H9 (cell line): ENCODE measurements around the gene DCXR. TPM values are rescaled to one million over a fixed set of nuclear protein-coding genes. Genes with fewer than 3 reads are reported as not detected.

Experiments used
- DNase-seq: peaks from one replicate; pipeline ENCODE4 v3.0.0-alpha.2; 2017
- H2AFZ ChIP-seq: one replicate; pipeline ENCODE4 v1.6.1; 2013; ENCODE audit warnings: mild to moderate bottlenecking, low read length, control low read depth, moderate library complexity
- H2AK5ac ChIP-seq: 2 replicates; pipeline ENCODE4 v1.6.1; 2013; ENCODE audit warnings: low read length, control low read depth, mixed read lengths; ENCODE audit not compliant: insufficient read length
- H2BK120ac ChIP-seq: one replicate; pipeline ENCODE4 v1.6.1; 2013; ENCODE audit warnings: low read depth, mild to moderate bottlenecking, low read length, control low read depth, inconsistent platforms; ENCODE audit not compliant: poor library complexity, severe bottlenecking
- H2BK12ac ChIP-seq: 2 replicates; pipeline ENCODE4 v1.6.1; 2013; ENCODE audit warnings: low read length, control low read depth, mixed read lengths, low read depth; ENCODE audit not compliant: insufficient read length
- H2BK15ac ChIP-seq: 2 replicates; pipeline ENCODE4 v1.6.1; 2013; ENCODE audit warnings: low read depth, low read length, control low read depth
- H2BK20ac ChIP-seq: one replicate; pipeline ENCODE4 v1.6.1; 2013; ENCODE audit warnings: low read depth, mild to moderate bottlenecking, low read length, control low read depth, inconsistent platforms; ENCODE audit not compliant: poor library complexity, severe bottlenecking
- H2BK5ac ChIP-seq: 2 replicates; pipeline ENCODE4 v1.6.1; 2013; ENCODE audit warnings: low read length, control low read depth, mixed read lengths; ENCODE audit not compliant: insufficient read length
- H3K14ac ChIP-seq: 2 replicates; pipeline ENCODE4 v1.6.1; 2013; ENCODE audit warnings: low read length, control low read depth; ENCODE audit not compliant: insufficient read depth
- H3K18ac ChIP-seq: 2 replicates; pipeline ENCODE4 v1.6.1; 2013; ENCODE audit warnings: low read depth, mild to moderate bottlenecking, mixed read lengths, low read length, control low read depth; ENCODE audit not compliant: insufficient read length
- H3K23ac ChIP-seq: 2 replicates; pipeline ENCODE4 v1.6.1; 2013; ENCODE audit warnings: low read length, control low read depth, mixed read lengths, low read depth; ENCODE audit not compliant: insufficient read length
- H3K23me2 ChIP-seq: 2 replicates; pipeline ENCODE4 v1.6.1; 2013; ENCODE audit warnings: low read depth, mild to moderate bottlenecking, mixed read lengths, low read length, control low read depth; ENCODE audit not compliant: insufficient read length, poor library complexity, severe bottlenecking
- H3K27ac ChIP-seq: 2 replicates; pipeline ENCODE4 v1.5.1; 2013; ENCODE audit warnings: low read length, control low read depth, mixed read lengths, low read depth; ENCODE audit not compliant: insufficient read length
- H3K27me3 ChIP-seq: 2 replicates; pipeline ENCODE4 v1.6.1; 2013; ENCODE audit warnings: low read length, control low read depth, inconsistent platforms; ENCODE audit not compliant: insufficient read depth
- H3K4ac ChIP-seq: 2 replicates; pipeline ENCODE4 v1.6.1; 2013; ENCODE audit warnings: low read depth, mild to moderate bottlenecking, control low read depth, inconsistent platforms, low read length, moderate library complexity
- H3K4me1 ChIP-seq: 2 replicates; pipeline ENCODE4 v1.6.1; 2013; ENCODE audit warnings: low read length, control low read depth, inconsistent platforms; ENCODE audit not compliant: insufficient read depth
- H3K4me2 ChIP-seq: 2 replicates; pipeline ENCODE4 v1.6.1; 2013; ENCODE audit warnings: low read length, control low read depth, mixed read lengths; ENCODE audit not compliant: insufficient read length, insufficient read depth
- H3K56ac ChIP-seq: 2 replicates; pipeline ENCODE4 v1.6.1; 2013; ENCODE audit warnings: low read depth, mild to moderate bottlenecking, mixed read lengths, low read length, control low read depth; ENCODE audit not compliant: insufficient read length
- H3K79me1 ChIP-seq: 2 replicates; pipeline ENCODE4 v1.6.1; 2013; ENCODE audit warnings: low read depth, mild to moderate bottlenecking, moderate library complexity, low read length, control low read depth, inconsistent platforms; ENCODE audit not compliant: insufficient read depth, poor library complexity, severe bottlenecking
- H3K79me2 ChIP-seq: 2 replicates; pipeline ENCODE4 v1.6.1; 2013; ENCODE audit warnings: low read length, control low read depth, inconsistent platforms; ENCODE audit not compliant: insufficient read depth
- H3K9ac ChIP-seq: 2 replicates; pipeline ENCODE4 v1.6.1; 2013; ENCODE audit warnings: low read length, control low read depth, mixed read lengths; ENCODE audit not compliant: insufficient read length; ENCODE audit errors: extremely low read depth
- H3K9me3 ChIP-seq: one replicate; pipeline ENCODE4 v1.6.1; 2013; ENCODE audit warnings: low read depth, low read length, inconsistent platforms; ENCODE audit not compliant: control insufficient read depth
- H3T11ph ChIP-seq: one replicate; pipeline ENCODE4 v1.6.1; 2013; ENCODE audit warnings: mild to moderate bottlenecking, low read length, control low read depth, inconsistent platforms
- H4K20me1 ChIP-seq: one replicate; pipeline ENCODE4 v1.6.1; 2013; ENCODE audit not compliant: control insufficient read depth, insufficient read length, insufficient read depth
- H4K5ac ChIP-seq: 2 replicates; pipeline ENCODE4 v1.6.1; 2013; ENCODE audit warnings: low read depth, mild to moderate bottlenecking, mixed read lengths, low read length, control low read depth; ENCODE audit not compliant: insufficient read length
- H4K8ac ChIP-seq: replicated peaks from 2 replicates; pipeline ENCODE4 v1.6.1; 2013; ENCODE audit warnings: low read length, control low read depth, mixed read lengths, low read depth; ENCODE audit not compliant: insufficient read length
- H4K91ac ChIP-seq: 2 replicates; pipeline ENCODE4 v1.6.1; 2013; ENCODE audit warnings: low read depth, mild to moderate bottlenecking, moderate library complexity, mixed read lengths, low read length, control low read depth; ENCODE audit not compliant: insufficient read length
- H3K27ac Mint-ChIP-seq, 3 experiments: 2 replicates in 2 of 3; 3 replicates in 1 of 3; pipeline ENCODE4 v1.8.0; 2020 to 2021; ENCODE audit warnings: mixed read lengths in 3 of 3, mild to moderate bottlenecking in 1 of 3, moderate library complexity in 1 of 3
- H3K27me3 Mint-ChIP-seq: 2 replicates; pipeline ENCODE4 v1.8.0; 2021; ENCODE audit warnings: low read depth, mild to moderate bottlenecking, moderate library complexity, mixed read lengths
- H3K36me3 Mint-ChIP-seq, 3 experiments: 2 replicates in 2 of 3; 3 replicates in 1 of 3; pipeline ENCODE4 v1.8.0; 2020 to 2021; ENCODE audit warnings: low read depth in 3 of 3, mixed read lengths in 3 of 3; ENCODE audit not compliant: insufficient read depth in 1 of 3
- H3K4me1 Mint-ChIP-seq, 2 experiments: 2 replicates each; pipeline ENCODE4 v1.8.0; 2020; ENCODE audit warnings: mixed read lengths in 2 of 2
- H3K4me3 Mint-ChIP-seq, 2 experiments: 2 replicates in 1 of 2; 3 replicates in 1 of 2; pipeline ENCODE4 v1.8.0; 2020 to 2021; ENCODE audit warnings: mild to moderate bottlenecking in 2 of 2, mixed read lengths in 2 of 2, moderate library complexity in 1 of 2
- H3K9me3 Mint-ChIP-seq, 2 experiments: 2 replicates in 1 of 2; 3 replicates in 1 of 2; pipeline ENCODE4 v1.8.0; 2020; ENCODE audit warnings: mild to moderate bottlenecking in 2 of 2, mixed read lengths in 2 of 2, moderate library complexity in 1 of 2
- WGBS: extraction: QIAGEN DNeasy Blood & Tissue Kit; methylation state at CpG from one replicate; pipeline ENCODE4 v1.1.7; 2013; ENCODE audit warnings: missing lambda C conversion rate, low lambda C conversion rate, mixed read lengths; ENCODE audit not compliant: insufficient read length; ENCODE audit errors: extremely low coverage; 5-methylcytosine and 5-hydroxymethylcytosine counted together
- total RNA-seq: library from RNA; stranded (reverse); gene quantifications from 2 replicates; pipeline ENCODE4 v1.2.1, GENCODE V29; 2021
- TF ChIP-seq, protein P1 (sequence below): fragments of 200-600 bp; sonication (generic); conservative IDR thresholded peaks from 3 replicates; pipeline ENCODE4 v1.8.0; 2021; ENCODE audit warnings: antibody characterized with exemption, mild to moderate bottlenecking

DCXR gene
- total RNA-seq, 1 experiment from 2014 or later: 93.6 TPM

DNA sequence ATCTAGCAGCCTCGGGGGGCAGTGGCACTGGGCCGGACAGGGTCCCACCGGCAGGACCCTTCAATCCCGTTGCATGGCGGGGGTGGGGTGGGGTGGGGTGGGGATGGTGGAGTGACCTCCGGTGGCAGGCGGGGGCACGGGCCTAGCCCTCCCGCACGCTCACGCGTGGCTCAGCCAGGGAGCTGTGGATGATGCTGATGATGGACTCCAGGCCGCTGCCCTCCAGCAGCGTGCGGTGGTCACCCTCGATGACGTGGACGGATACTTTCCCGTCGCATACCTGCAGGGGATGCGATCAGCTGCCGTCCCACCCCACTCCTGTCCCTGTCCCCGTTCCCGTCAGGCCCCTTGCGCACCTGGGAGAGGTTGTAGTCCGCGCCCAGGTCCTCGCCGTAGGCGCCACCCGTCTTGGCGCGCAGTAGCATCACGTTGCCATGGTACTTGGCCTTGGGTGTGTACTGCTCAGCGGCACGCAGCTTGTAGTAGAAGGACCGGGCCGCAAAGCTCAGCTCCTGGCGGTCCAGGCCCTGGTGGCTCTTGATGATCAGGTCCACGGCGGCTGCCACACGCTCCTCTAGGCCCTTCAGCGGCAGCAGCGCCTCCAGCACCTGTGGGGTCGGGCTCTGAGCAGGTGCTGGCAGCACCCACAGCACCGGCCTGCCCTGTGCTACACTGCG, 41.6 kb upstream of the DCXR start:
- Mint-ChIP-seq H3K4me1 (no peaks in the 10 kb centered on the region; a peak in 2 of 4 replicates), H3K27ac (no peak overlapping the region)

More for the DNA sequence above, 41.6 kb upstream of the DCXR start:
- Histone ChIP-seq H3K27ac (no peak overlapping the region), H2AFZ (no peak overlapping the region), H3K14ac (no peak overlapping the region), H2BK20ac (no peak overlapping the region), H3K9me3 (no peaks in the 10 kb centered on the region), H3T11ph (no peak overlapping the region), H4K91ac (no peak overlapping the region), H3K79me1 (no peaks in the 10 kb centered on the region), H4K5ac (no peak overlapping the region), H2AK5ac (no peak overlapping the region), H3K23me2 (no peaks in the 10 kb centered on the region), H3K4me2 (no peak overlapping the region), H3K56ac (no peak overlapping the region), H3K4me1 (no peaks in the 10 kb centered on the region), H2BK15ac (no peak overlapping the region), H4K8ac (no peak overlapping the region), H3K18ac (no peak overlapping the region), H3K27me3 (no peaks in the 10 kb centered on the region), H2BK120ac (no peak overlapping the region), H3K9ac (no peak overlapping the region), H4K20me1 (no peaks in the 10 kb centered on the region), H3K23ac (no peak overlapping the region), H2BK5ac (no peak overlapping the region), H2BK12ac (no peak overlapping the region), H3K79me2 (no peaks in the 10 kb centered on the region), H3K4ac (no peak overlapping the region)
- Mint-ChIP-seq H3K9me3 (no peaks in the 10 kb centered on the region), H3K27me3 (peaks cover 13% of the 10 kb centered on the region), H3K36me3 (peaks cover 20 to 48% (median 46%) of the 10 kb centered on the region in 3 experiments; a peak in 6 of 7 replicates), H3K4me3 (no peak overlapping the region)
- no CpG with 5 or more reads among the region's 47 CpGs for WGBS
- no peak for DNase-seq
- TF ChIP-seq, protein P1, sequence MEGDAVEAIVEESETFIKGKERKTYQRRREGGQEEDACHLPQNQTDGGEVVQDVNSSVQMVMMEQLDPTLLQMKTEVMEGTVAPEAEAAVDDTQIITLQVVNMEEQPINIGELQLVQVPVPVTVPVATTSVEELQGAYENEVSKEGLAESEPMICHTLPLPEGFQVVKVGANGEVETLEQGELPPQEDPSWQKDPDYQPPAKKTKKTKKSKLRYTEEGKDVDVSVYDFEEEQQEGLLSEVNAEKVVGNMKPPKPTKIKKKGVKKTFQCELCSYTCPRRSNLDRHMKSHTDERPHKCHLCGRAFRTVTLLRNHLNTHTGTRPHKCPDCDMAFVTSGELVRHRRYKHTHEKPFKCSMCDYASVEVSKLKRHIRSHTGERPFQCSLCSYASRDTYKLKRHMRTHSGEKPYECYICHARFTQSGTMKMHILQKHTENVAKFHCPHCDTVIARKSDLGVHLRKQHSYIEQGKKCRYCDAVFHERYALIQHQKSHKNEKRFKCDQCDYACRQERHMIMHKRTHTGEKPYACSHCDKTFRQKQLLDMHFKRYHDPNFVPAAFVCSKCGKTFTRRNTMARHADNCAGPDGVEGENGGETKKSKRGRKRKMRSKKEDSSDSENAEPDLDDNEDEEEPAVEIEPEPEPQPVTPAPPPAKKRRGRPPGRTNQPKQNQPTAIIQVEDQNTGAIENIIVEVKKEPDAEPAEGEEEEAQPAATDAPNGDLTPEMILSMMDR: no peak
